CD14-positive monocyte (primary cell): ENCODE measurements around the gene PZP. TPM values are rescaled to one million over a fixed set of nuclear protein-coding genes. Genes with fewer than 3 reads are reported as not detected.

Source experiments
- DNase-seq, 3 donors: peaks; one replicate each; pipeline ENCODE4 v3.0.0-alpha.2; 2011 to 2022
- H2AFZ ChIP-seq: 2 replicates; pipeline ENCODE4 v1.6.0; 2012; ENCODE audit warnings: mild to moderate bottlenecking, low read depth, low read length, inconsistent platforms; ENCODE audit not compliant: insufficient read depth, poor library complexity, severe bottlenecking
- H3K27ac ChIP-seq, 2 donors: 1 replicate in 1 of 2; 2 replicates in 1 of 2; pipeline ENCODE4 v1.5.1; 2012 to 2013; ENCODE audit warnings: low read length in 2 of 2, control low read depth in 1 of 2, inconsistent platforms in 1 of 2, low read depth in 1 of 2, mild to moderate bottlenecking in 1 of 2
- H3K27me3 ChIP-seq, 2 donors: one replicate each; pipeline versions ENCODE4 v1.6.0 to v1.6.1; 2011 to 2013; ENCODE audit warnings: low read length in 2 of 2; ENCODE audit not compliant: control insufficient read depth in 2 of 2, insufficient read depth in 2 of 2
- H3K36me3 ChIP-seq, 2 donors: replicated peaks in 1 of 2; 1 replicate in 1 of 2; 2 replicates in 1 of 2; pipeline versions ENCODE4 v1.5.1 to v1.6.1; 2012 to 2013; ENCODE audit warnings: low read length in 2 of 2, control low read depth in 1 of 2, inconsistent platforms in 1 of 2, mild to moderate bottlenecking in 1 of 2; ENCODE audit not compliant: insufficient read depth in 2 of 2, control insufficient read depth in 1 of 2
- H3K4me1 ChIP-seq, 2 donors: 1 replicate in 1 of 2; 2 replicates in 1 of 2; pipeline versions ENCODE4 v1.5.1 to v1.6.1; 2012 to 2013; ENCODE audit warnings: low read length in 2 of 2, control low read depth in 1 of 2, inconsistent platforms in 1 of 2, mild to moderate bottlenecking in 1 of 2, moderate library complexity in 1 of 2; ENCODE audit not compliant: insufficient read depth in 2 of 2, control insufficient read depth in 1 of 2
- H3K4me2 ChIP-seq: replicated peaks from 2 replicates; pipeline ENCODE3; 2012; ENCODE audit warnings: low read length, moderate library complexity, mild to moderate bottlenecking; ENCODE audit not compliant: poor library complexity, severe bottlenecking; ENCODE audit errors: extremely low read depth
- H3K4me3 ChIP-seq, 3 experiments: fragments of 200-600 bp in 1 of 3; sonication (generic) in 1 of 3; replicated peaks in 1 of 3; 1 replicate in 2 of 3; 2 replicates in 1 of 3; pipeline ENCODE4 v1.5.1; 2011 to 2013; ENCODE audit warnings: low read length in 3 of 3, mild to moderate bottlenecking in 3 of 3, control low read depth in 2 of 3, low read depth in 2 of 3, inconsistent platforms in 1 of 3, moderate library complexity in 1 of 3
- H3K79me2 ChIP-seq: 2 replicates; pipeline ENCODE4 v1.6.0; 2012; ENCODE audit warnings: mild to moderate bottlenecking, control low read depth, inconsistent platforms, low read length, moderate library complexity; ENCODE audit not compliant: insufficient read depth
- H3K9ac ChIP-seq: 2 replicates; pipeline ENCODE4 v1.6.0; 2017; ENCODE audit warnings: low read length, mild to moderate bottlenecking; ENCODE audit not compliant: insufficient read depth, poor library complexity, severe bottlenecking
- H3K9me3 ChIP-seq, 2 donors: replicated peaks in 1 of 2; 1 replicate in 1 of 2; 2 replicates in 1 of 2; pipeline versions ENCODE4 v1.5.1 to v1.6.1; 2012 to 2013; ENCODE audit warnings: low read length in 2 of 2, control low read depth in 1 of 2; ENCODE audit not compliant: control insufficient read depth in 1 of 2, insufficient read depth in 1 of 2
- H4K20me1 ChIP-seq: 2 replicates; pipeline ENCODE4 v1.6.0; 2012; ENCODE audit warnings: mild to moderate bottlenecking, low read length, control low read depth, moderate library complexity; ENCODE audit not compliant: insufficient read depth
- H3K27ac Mint-ChIP-seq, 7 donors: one replicate each; pipeline ENCODE4 v1.8.0; 2020; ENCODE audit warnings: mild to moderate bottlenecking in 7 of 7, mixed read lengths in 7 of 7, moderate library complexity in 6 of 7, inconsistent platforms in 2 of 7
- H3K27me3 Mint-ChIP-seq, 3 donors: one replicate each; pipeline ENCODE4 v1.8.0; 2021 to 2022; ENCODE audit warnings: low read depth in 3 of 3, mild to moderate bottlenecking in 3 of 3, mixed read lengths in 3 of 3, moderate library complexity in 3 of 3, inconsistent platforms in 1 of 3
- H3K36me3 Mint-ChIP-seq, 2 donors: one replicate each; pipeline ENCODE4 v1.8.0; 2020; ENCODE audit warnings: mixed read lengths in 2 of 2, inconsistent platforms in 1 of 2, mild to moderate bottlenecking in 1 of 2
- H3K4me1 Mint-ChIP-seq: one replicate; pipeline ENCODE4 v1.8.0; 2020; ENCODE audit warnings: mild to moderate bottlenecking, mixed read lengths
- H3K4me3 Mint-ChIP-seq, 2 donors: one replicate each; pipeline ENCODE4 v1.8.0; 2020; ENCODE audit warnings: mild to moderate bottlenecking in 2 of 2, mixed read lengths in 2 of 2, moderate library complexity in 1 of 2
- H3K9me3 Mint-ChIP-seq, 7 donors: one replicate each; pipeline ENCODE4 v1.8.0; 2020 to 2022; ENCODE audit warnings: mixed read lengths in 7 of 7, mild to moderate bottlenecking in 6 of 7, moderate library complexity in 6 of 7, inconsistent platforms in 2 of 7
- WGBS: methylation state at CpG from one replicate; pipeline ENCODE4 v1.1.5; 2013; ENCODE audit warnings: missing lambda C conversion rate; ENCODE audit not compliant: insufficient coverage; 5-methylcytosine and 5-hydroxymethylcytosine counted together
- intact Hi-C, 2 donors: fragments of 100-400 bp; cut with micrococcal nuclease; formaldehyde crosslinking; loops; one replicate each; pipeline versions ENCODE4 v1.15.0 to v1.15.1; 2023
- polyA plus RNA-seq, 3 donors: library from polyadenylated mRNA; depleted of rRNA in 1 of 3; unstranded in 2 of 3; stranded (reverse) in 1 of 3; fragments of 300-500 nt in 2 of 3; fragments of >200 nt in 1 of 3; fragmentation: Illumina TruSeq in 2 of 3; gene quantifications; 1 replicate in 2 of 3; 2 replicates in 1 of 3; pipeline ENCODE4 v1.2.3, GENCODE V29; 2012 to 2021
- TF ChIP-seq, protein P1 (sequence below): fragments of 200-600 bp; IDR thresholded peaks from one replicate; pipeline ENCODE4 v1.8.0; 2022; ENCODE audit warnings: antibody characterized with exemption, mild to moderate bottlenecking

PZP gene
- polyA plus RNA-seq, 3 donors, result not detected

DNA sequence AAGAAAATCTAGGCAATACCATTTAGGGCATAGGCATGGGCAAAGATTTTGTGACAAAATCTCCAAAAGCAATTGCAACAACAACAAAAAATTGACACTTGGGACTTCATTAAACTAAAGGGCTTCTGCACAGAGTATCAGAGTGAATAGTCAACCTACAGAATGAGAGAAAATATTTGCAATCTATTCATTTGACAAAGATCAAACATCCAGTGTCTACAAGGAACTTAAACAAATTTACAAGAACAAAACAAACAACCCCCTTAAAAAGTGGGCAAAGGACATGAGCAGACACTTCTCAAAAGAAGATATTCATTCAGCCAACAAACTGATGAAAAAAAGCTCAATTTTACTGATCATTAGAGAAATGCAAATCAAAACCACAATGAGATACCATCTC is 44.1 kb upstream of the PZP start:
- H3K27ac Mint-ChIP-seq, result no peak overlapping the region
- intact Hi-C loops, result no loop called here
- H3K27ac ChIP-seq, result no peak overlapping the region
- H3K9me3 Mint-ChIP-seq, result peaks cover 0 to 10% (median 3%) of the 10 kb centered on the region in 7 donors
- no peaks in the 10 kb centered on the region for H3K9me3 ChIP-seq
- H3K9ac ChIP-seq, result no peak overlapping the region
- H4K20me1 ChIP-seq, result no peaks in the 10 kb centered on the region
- no peak overlapping the region for H3K4me3 ChIP-seq
- H3K27me3 Mint-ChIP-seq, result peaks cover 0 to 18% (median 5%) of the 10 kb centered on the region in 3 donors
- no peaks in the 10 kb centered on the region for H3K36me3 ChIP-seq
- H3K27me3 ChIP-seq, result peaks cover 0 to 2% of the 10 kb centered on the region in 2 donors
- no peaks in the 10 kb centered on the region for H3K4me1 Mint-ChIP-seq
- no peaks in the 10 kb centered on the region for H3K79me2 ChIP-seq
- TF ChIP-seq, protein P1, sequence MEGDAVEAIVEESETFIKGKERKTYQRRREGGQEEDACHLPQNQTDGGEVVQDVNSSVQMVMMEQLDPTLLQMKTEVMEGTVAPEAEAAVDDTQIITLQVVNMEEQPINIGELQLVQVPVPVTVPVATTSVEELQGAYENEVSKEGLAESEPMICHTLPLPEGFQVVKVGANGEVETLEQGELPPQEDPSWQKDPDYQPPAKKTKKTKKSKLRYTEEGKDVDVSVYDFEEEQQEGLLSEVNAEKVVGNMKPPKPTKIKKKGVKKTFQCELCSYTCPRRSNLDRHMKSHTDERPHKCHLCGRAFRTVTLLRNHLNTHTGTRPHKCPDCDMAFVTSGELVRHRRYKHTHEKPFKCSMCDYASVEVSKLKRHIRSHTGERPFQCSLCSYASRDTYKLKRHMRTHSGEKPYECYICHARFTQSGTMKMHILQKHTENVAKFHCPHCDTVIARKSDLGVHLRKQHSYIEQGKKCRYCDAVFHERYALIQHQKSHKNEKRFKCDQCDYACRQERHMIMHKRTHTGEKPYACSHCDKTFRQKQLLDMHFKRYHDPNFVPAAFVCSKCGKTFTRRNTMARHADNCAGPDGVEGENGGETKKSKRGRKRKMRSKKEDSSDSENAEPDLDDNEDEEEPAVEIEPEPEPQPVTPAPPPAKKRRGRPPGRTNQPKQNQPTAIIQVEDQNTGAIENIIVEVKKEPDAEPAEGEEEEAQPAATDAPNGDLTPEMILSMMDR, result no peak
- no peaks in the 10 kb centered on the region for H3K4me1 ChIP-seq
- H3K36me3 Mint-ChIP-seq, result no peaks in the 10 kb centered on the region
- no peak for DNase-seq
- H3K4me2 ChIP-seq, result no peak overlapping the region
- no peak overlapping the region for H2AFZ ChIP-seq
- no peak overlapping the region for H3K4me3 Mint-ChIP-seq

DNA sequence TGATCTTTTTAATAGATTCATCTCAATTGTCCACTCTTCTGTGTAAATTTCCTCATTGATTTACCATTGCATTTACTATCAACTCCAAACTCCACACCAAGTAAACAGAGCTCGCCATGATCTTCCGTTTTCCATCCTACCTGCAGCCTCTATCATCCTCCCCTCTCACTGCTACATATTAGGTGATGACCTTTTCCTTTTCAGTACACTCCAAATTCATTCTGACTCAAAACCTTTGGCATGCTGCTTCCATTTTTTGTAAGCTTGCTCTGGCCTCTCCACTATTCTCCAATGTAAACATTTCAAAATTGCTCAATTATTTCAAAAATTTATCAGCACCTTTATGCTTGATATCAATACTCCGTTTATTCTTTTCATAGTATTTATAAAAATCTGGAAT is 40.2 kb upstream of the PZP start:
- Histone ChIP-seq H3K36me3 (no peaks in the 10 kb centered on the region), H3K27ac (no peak overlapping the region), H3K4me3 (no peak overlapping the region), H3K27me3 (peaks cover 0 to 2% of the 10 kb centered on the region in 2 donors), H3K4me1 (no peaks in the 10 kb centered on the region), H3K9ac (no peak overlapping the region), H3K4me2 (no peak overlapping the region), H4K20me1 (no peaks in the 10 kb centered on the region), H3K9me3 (no peaks in the 10 kb centered on the region), H3K79me2 (no peaks in the 10 kb centered on the region), H2AFZ (no peak overlapping the region)
- Mint-ChIP-seq H3K27ac (no peak overlapping the region), H3K36me3 (no peaks in the 10 kb centered on the region), H3K4me1 (no peaks in the 10 kb centered on the region), H3K4me3 (no peak overlapping the region), H3K9me3 (peaks cover 0 to 10% (median 3%) of the 10 kb centered on the region in 7 donors), H3K27me3 (peaks cover 0 to 14% (median 1%) of the 10 kb centered on the region in 3 donors)
- DNase-seq, result no peak
- TF ChIP-seq, protein P1, result no peak
- WGBS, result 94% methylated on average over 2 of the region's 3 CpGs
- intact Hi-C loops, result no loop called here
